ENCODE measurements around the gene PCAT7. TPM values are rescaled to one million over a fixed set of nuclear protein-coding genes. Genes with fewer than 3 reads are reported as not detected.

The PCAT7 gene
- polyA plus RNA-seq, 1 of the 3 experiments (the other 2 are of a cell fraction), result not detected

DNA sequence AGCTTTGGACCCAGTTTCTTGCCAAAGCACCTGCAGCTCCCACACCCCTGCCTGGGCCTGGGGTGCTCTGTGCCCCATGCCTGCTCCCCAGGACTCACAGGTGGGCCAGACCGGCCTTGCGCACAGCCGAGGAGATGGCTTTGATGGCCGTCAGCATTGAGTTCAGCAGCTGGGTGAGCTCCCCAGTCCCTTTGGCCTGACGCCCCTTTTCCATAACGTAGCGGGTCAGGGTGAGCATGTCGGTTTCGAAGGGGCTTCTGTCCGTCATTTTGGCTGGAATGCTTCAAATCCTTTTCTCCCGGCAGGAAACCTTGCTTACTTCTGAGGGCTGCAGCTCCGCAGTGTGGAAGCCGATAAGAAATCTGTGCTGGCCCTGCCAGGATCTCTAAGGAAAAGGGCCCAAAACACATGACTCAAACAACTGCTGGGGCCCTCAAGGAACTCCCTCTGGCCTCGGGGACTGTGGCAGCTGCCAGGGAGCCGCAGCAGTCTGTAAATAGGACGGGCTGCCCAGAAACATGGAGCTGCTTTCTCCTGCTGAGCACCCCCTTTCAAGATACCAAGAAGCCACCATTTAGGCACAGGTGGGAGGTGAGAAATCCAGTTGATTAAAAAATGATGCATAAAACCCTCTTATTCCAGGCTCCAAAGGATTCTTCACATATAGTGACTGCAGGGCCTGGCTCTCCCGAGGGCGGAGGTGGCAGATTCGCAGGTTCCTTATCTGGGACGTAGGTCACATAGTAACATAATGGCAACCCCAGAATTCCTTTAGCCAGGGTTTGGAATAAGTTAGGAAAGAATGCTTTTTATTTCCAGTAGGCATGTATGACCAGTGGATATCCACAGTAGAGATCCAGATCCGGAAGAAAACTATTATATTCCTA is 38.8 kb downstream of the PCAT7 start, which contains the start of gene FBP2:
TSS of gene FBP2 (minus strand) at position 366 of the 887 bp plus-strand sequence. CDS start at position 268, 98 bp downstream.
- no peaks in the 10 kb centered on the region for H3K9me3 ChIP-seq
- WGBS (ENCODE audit: low lambda C conversion rate), result 53% methylated on average over 15 of the region's 21 CpGs
- no peaks in the 10 kb centered on the region for H3F3A ChIP-seq (replicated peaks; ENCODE audit: insufficient read depth)
- H4K20me1 ChIP-seq (ENCODE audit: insufficient read depth), result no peaks in the 10 kb centered on the region
- CTCF ChIA-PET, result no interaction called here
- POLR2A ChIA-PET, result no interaction called here
- H3K27ac ChIP-seq (ENCODE audit: low read depth in 2 of 2, low read length in 1 of 2), result no peak within 1 kb of the TSS
- no peak within 1 kb of the TSS for H3K9ac ChIP-seq
- no peak for TF ChIP-seq FOXM1 (IDR thresholded peaks at IDR 0.05; ENCODE audit: low read depth)
- TF ChIP-seq NRF1 (IDR thresholded peaks at IDR 0.05; ENCODE audit: low read depth, low read length), result no peak
- no peak for TF ChIP-seq GATA2 (CRISPR knock-in tag; IDR thresholded peaks at IDR 0.05)
- TF ChIP-seq, protein P1, sequence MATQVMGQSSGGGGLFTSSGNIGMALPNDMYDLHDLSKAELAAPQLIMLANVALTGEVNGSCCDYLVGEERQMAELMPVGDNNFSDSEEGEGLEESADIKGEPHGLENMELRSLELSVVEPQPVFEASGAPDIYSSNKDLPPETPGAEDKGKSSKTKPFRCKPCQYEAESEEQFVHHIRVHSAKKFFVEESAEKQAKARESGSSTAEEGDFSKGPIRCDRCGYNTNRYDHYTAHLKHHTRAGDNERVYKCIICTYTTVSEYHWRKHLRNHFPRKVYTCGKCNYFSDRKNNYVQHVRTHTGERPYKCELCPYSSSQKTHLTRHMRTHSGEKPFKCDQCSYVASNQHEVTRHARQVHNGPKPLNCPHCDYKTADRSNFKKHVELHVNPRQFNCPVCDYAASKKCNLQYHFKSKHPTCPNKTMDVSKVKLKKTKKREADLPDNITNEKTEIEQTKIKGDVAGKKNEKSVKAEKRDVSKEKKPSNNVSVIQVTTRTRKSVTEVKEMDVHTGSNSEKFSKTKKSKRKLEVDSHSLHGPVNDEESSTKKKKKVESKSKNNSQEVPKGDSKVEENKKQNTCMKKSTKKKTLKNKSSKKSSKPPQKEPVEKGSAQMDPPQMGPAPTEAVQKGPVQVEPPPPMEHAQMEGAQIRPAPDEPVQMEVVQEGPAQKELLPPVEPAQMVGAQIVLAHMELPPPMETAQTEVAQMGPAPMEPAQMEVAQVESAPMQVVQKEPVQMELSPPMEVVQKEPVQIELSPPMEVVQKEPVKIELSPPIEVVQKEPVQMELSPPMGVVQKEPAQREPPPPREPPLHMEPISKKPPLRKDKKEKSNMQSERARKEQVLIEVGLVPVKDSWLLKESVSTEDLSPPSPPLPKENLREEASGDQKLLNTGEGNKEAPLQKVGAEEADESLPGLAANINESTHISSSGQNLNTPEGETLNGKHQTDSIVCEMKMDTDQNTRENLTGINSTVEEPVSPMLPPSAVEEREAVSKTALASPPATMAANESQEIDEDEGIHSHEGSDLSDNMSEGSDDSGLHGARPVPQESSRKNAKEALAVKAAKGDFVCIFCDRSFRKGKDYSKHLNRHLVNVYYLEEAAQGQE (IDR thresholded peaks at IDR 0.05; ENCODE audit: low read depth, low read length), result no peak
- TF ChIP-seq, protein P2, sequence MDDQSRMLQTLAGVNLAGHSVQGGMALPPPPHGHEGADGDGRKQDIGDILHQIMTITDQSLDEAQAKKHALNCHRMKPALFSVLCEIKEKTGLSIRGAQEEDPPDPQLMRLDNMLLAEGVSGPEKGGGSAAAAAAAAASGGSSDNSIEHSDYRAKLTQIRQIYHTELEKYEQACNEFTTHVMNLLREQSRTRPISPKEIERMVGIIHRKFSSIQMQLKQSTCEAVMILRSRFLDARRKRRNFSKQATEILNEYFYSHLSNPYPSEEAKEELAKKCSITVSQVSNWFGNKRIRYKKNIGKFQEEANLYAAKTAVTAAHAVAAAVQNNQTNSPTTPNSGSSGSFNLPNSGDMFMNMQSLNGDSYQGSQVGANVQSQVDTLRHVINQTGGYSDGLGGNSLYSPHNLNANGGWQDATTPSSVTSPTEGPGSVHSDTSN (IDR thresholded peaks at IDR 0.05), result no peak
- TF ChIP-seq SMC3 (IDR thresholded peaks at IDR 0.05; ENCODE audit: low read depth, low read length), result no peak
- TF ChIP-seq MEF2A (IDR thresholded peaks at IDR 0.05; ENCODE audit: borderline replicate concordance, low read depth), result no peak
- TF ChIP-seq GABPA (IDR thresholded peaks at IDR 0.05; ENCODE audit: low read depth), result no peak
- TF ChIP-seq TEAD4 (IDR thresholded peaks at IDR 0.05; ENCODE audit: borderline replicate concordance, insufficient read depth), result no peak
- TF ChIP-seq RCOR1 (IDR thresholded peaks at IDR 0.05; ENCODE audit: low read length), result no peak
- TF ChIP-seq EZH2phosphoT487 (IDR thresholded peaks at IDR 0.05; ENCODE audit: borderline replicate concordance, low read depth), result no peak
- TF ChIP-seq, protein P3, sequence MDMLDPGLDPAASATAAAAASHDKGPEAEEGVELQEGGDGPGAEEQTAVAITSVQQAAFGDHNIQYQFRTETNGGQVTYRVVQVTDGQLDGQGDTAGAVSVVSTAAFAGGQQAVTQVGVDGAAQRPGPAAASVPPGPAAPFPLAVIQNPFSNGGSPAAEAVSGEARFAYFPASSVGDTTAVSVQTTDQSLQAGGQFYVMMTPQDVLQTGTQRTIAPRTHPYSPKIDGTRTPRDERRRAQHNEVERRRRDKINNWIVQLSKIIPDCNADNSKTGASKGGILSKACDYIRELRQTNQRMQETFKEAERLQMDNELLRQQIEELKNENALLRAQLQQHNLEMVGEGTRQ (IDR thresholded peaks at IDR 0.05; ENCODE audit: borderline replicate concordance, low read depth, low read length), result no peak
- TF ChIP-seq, protein P4, sequence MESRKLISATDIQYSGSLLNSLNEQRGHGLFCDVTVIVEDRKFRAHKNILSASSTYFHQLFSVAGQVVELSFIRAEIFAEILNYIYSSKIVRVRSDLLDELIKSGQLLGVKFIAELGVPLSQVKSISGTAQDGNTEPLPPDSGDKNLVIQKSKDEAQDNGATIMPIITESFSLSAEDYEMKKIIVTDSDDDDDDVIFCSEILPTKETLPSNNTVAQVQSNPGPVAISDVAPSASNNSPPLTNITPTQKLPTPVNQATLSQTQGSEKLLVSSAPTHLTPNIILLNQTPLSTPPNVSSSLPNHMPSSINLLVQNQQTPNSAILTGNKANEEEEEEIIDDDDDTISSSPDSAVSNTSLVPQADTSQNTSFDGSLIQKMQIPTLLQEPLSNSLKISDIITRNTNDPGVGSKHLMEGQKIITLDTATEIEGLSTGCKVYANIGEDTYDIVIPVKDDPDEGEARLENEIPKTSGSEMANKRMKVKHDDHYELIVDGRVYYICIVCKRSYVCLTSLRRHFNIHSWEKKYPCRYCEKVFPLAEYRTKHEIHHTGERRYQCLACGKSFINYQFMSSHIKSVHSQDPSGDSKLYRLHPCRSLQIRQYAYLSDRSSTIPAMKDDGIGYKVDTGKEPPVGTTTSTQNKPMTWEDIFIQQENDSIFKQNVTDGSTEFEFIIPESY (IDR thresholded peaks at IDR 0.05; ENCODE audit: borderline replicate concordance, low read depth), result no peak
- H3K79me2 ChIP-seq (ENCODE audit: insufficient read depth), result no peaks in the 10 kb centered on the region
- H3K4me2 ChIP-seq, result no peak within 1 kb of the TSS
- no peaks in the 10 kb centered on the region for H3K27me3 ChIP-seq (ENCODE audit: insufficient read depth)
- H3K4me3 ChIP-seq (ENCODE audit: low read depth in 2 of 2, low read length in 1 of 2), result no peak within 1 kb of the TSS
- H2AFZ ChIP-seq (ENCODE audit: low read depth), result no peak within 1 kb of the TSS
- no peak for DNase-seq
- peaks cover 0 to 7% of the 10 kb centered on the region in 2 experiments; a peak in 1 of 4 replicates for H3K4me1 ChIP-seq (ENCODE audit: control insufficient read depth in 1 of 2, insufficient read depth in 2 of 2, low read depth in 1 of 2, low read length in 1 of 2)
- no peaks in the 10 kb centered on the region for H3K36me3 ChIP-seq (replicated peaks in 1 of 2; ENCODE audit: control insufficient read depth in 1 of 2, insufficient read depth in 2 of 2, low read length in 1 of 2)
- no peaks in the 10 kb centered on the region for H3K9me2 ChIP-seq
